HG03565 (cell line): Measurements from ENCODE around the gene RNF182.

Experiments
- ATAC-seq: cut with Tn5 transposase; IDR thresholded peaks from one replicate; pipeline ENCODE4 v1.9.1; 2021; ENCODE audit warnings: mild to moderate bottlenecking, moderate library complexity; ENCODE audit not compliant: unreplicated experiment

Gene RNF182

GRCh38 chr6:14028631-14029030, 103.9 kb downstream of the RNF182 start:
- ATAC-seq, result no peak

GRCh38 chr6:14029605-14030004, 104.9 kb downstream of the RNF182 start:
- ATAC-seq, result no peak
